K562 (cell line): Measurements from ENCODE around the gene CHRM4. TPM values are rescaled to one million over a fixed set of nuclear protein-coding genes. Genes with fewer than 3 reads are reported as not detected.

Experiments
- ATAC-seq: fragments of 200-7000 bp; cut with Tn5 transposase; 3 replicates; pipeline ENCODE4 v1.9.1; 2020; ENCODE audit warnings: moderate library complexity
- BruUV-seq: library from RNA; stranded (reverse); fragments of 400-500 nt; replicated peaks from 2 replicates; lab custom pipeline; 2021; lab: Mats Ljungman, UMichigan
- CTCF ChIA-PET: fragments of 300-600 bp; formaldehyde crosslinking; extraction: SDS; loops from one replicate; lab custom pipeline; 2021; ENCODE audit warnings: low intra/inter-chr PET ratio; lab: Yijun Ruan, JAX
- POLR2A ChIA-PET: fragments of 300-600, 350-650 bp; sonication (Branson Sonifier 250); formaldehyde crosslinking; extraction: SDS; loops from one replicate; lab custom pipeline; 2021; ENCODE audit warnings: antibody characterized with exemption, inconsistent platforms; lab: Yijun Ruan, JAX
- DNase-seq, 4 experiments: peaks; one replicate each; pipeline versions ENCODE4 v3.0.0 to v3.0.0-alpha.2; 2011 to 2018; ENCODE audit warnings: low spot score in 3 of 4, mixed read lengths in 3 of 4; ENCODE audit errors: extremely low read depth in 1 of 4
- FAIRE-seq: peaks from 2 replicates; lab custom pipeline; 2011; peaks lifted over from hg19 to GRCh38; lab: Jason Lieb, UNC
- H2AFZ ChIP-seq: 2 replicates; pipeline ENCODE4 v1.6.0; 2011; ENCODE audit warnings: low read depth, low read length, control low read depth, inconsistent platforms
- H3K27ac ChIP-seq: fragments of 200-600 bp; 3 replicates; pipeline ENCODE4 v1.8.0; 2011; ENCODE audit warnings: low read depth, mild to moderate bottlenecking, control low read depth, inconsistent platforms, low read length, moderate library complexity, mixed read lengths; ENCODE audit errors: extremely low read depth
- H3K27me3 ChIP-seq, 2 experiments: fragments of 300-600 bp in 1 of 2; 2 replicates in 1 of 2; 3 replicates in 1 of 2; pipeline versions ENCODE4 v1.6.0 to v1.8.0; 2011; ENCODE audit warnings: inconsistent platforms in 2 of 2, low read length in 2 of 2, mild to moderate bottlenecking in 1 of 2, mixed read lengths in 1 of 2, moderate library complexity in 1 of 2; ENCODE audit not compliant: control insufficient read depth in 2 of 2, insufficient read depth in 2 of 2
- H3K36me3 ChIP-seq: fragments of 300-600 bp; 3 replicates; pipeline ENCODE4 v1.8.0; 2011; ENCODE audit warnings: mild to moderate bottlenecking, low read length, inconsistent platforms; ENCODE audit not compliant: control insufficient read depth, insufficient read depth
- H3K4me1 ChIP-seq, 2 experiments: fragments of 200-600 bp in 1 of 2; replicated peaks in 1 of 2; 2 replicates in 1 of 2; 3 replicates in 1 of 2; pipeline versions ENCODE4 v1.5.1 to v1.8.0; 2011; ENCODE audit warnings: inconsistent platforms in 2 of 2, low read length in 2 of 2, mild to moderate bottlenecking in 1 of 2, mixed read lengths in 1 of 2, moderate library complexity in 1 of 2; ENCODE audit not compliant: control insufficient read depth in 2 of 2, insufficient read depth in 2 of 2
- H3K4me2 ChIP-seq: 2 replicates; pipeline ENCODE4 v1.6.1; 2011; ENCODE audit warnings: low read length, control low read depth, inconsistent platforms, mixed read lengths; ENCODE audit not compliant: insufficient read depth
- H3K4me3 ChIP-seq: fragments of 200-600 bp; sonication (generic), shearing (Covaris generic); 2 replicates; pipeline ENCODE4 v1.5.1; 2016; ENCODE audit warnings: control low read depth, inconsistent platforms
- H3K79me2 ChIP-seq: fragments of 200-600 bp; 3 replicates; pipeline ENCODE4 v1.8.0; 2011; ENCODE audit warnings: low read length, inconsistent platforms; ENCODE audit not compliant: control insufficient read depth, insufficient read depth
- H3K9ac ChIP-seq, 2 experiments: 2 replicates each; pipeline versions ENCODE4 v1.6.0 to v1.6.1; 2011; ENCODE audit warnings: low read depth in 2 of 2, low read length in 2 of 2, control low read depth in 1 of 2, inconsistent platforms in 1 of 2, mild to moderate bottlenecking in 1 of 2, mixed read lengths in 1 of 2; ENCODE audit not compliant: insufficient read depth in 1 of 2
- H3K9me1 ChIP-seq: one replicate; pipeline ENCODE4 v1.6.0; 2011; ENCODE audit warnings: inconsistent platforms, mild to moderate bottlenecking, low read length, moderate library complexity; ENCODE audit not compliant: control insufficient read depth, insufficient read depth
- H3K9me3 ChIP-seq: replicated peaks from 2 replicates; pipeline ENCODE4 v1.5.1; 2011; ENCODE audit warnings: low read depth, low read length, inconsistent platforms; ENCODE audit not compliant: control insufficient read depth, insufficient read depth
- H4K20me1 ChIP-seq: replicated peaks from 2 replicates; pipeline ENCODE4 v1.6.1; 2011; ENCODE audit warnings: low read length, inconsistent platforms, mixed read lengths; ENCODE audit not compliant: control insufficient read depth, insufficient read depth
- CBX8 ChIP-seq: fragments of 200-600 bp; sonication (generic); IDR thresholded peaks from 2 replicates; pipeline ENCODE4 v1.6.1; 2012; ENCODE audit warnings: borderline replicate concordance, mixed run types, low read depth, mild to moderate bottlenecking, moderate library complexity, mixed read lengths, low read length, control low read depth, inconsistent platforms; ENCODE audit not compliant: poor library complexity, severe bottlenecking; ENCODE audit errors: extremely low read depth
- CHD4 ChIP-seq: fragments of 200-600 bp; sonication (generic); IDR thresholded peaks from 3 replicates; pipeline ENCODE4 v1.6.1; 2012; ENCODE audit warnings: low read depth, mild to moderate bottlenecking, mixed read lengths, low read length, inconsistent platforms; ENCODE audit not compliant: insufficient read depth, insufficient replicate concordance, poor library complexity, severe bottlenecking
- GATA2 ChIP-seq: sonication (generic); formaldehyde crosslinking; IDR thresholded peaks from 2 replicates; pipeline ENCODE4 v1.4.0; 2020; ENCODE audit warnings: mild to moderate bottlenecking, missing genetic modification reagents
- L3MBTL2 ChIP-seq: fragments of 450-650 bp; IDR thresholded peaks from 2 replicates; pipeline ENCODE4 v1.6.1; 2016; ENCODE audit warnings: mild to moderate bottlenecking, moderate library complexity
- MAX ChIP-seq: sonication (generic); formaldehyde crosslinking; IDR thresholded peaks from 2 replicates; pipeline ENCODE4 v1.9.0; 2022; ENCODE audit warnings: mild to moderate bottlenecking, missing genetic modification reagents
- NFATC3 ChIP-seq: fragments of 450-650 bp; IDR thresholded peaks from 2 replicates; pipeline ENCODE4 v1.6.1; 2017; ENCODE audit warnings: mild to moderate bottlenecking
- SIRT6 ChIP-seq: IDR thresholded peaks from one replicate; pipeline ENCODE4 v1.6.1; 2012; ENCODE audit warnings: low read depth, mild to moderate bottlenecking, control low read depth, inconsistent platforms, low read length, moderate library complexity
- SMARCA4 ChIP-seq: fragments of 450-650 bp; IDR thresholded peaks from 2 replicates; pipeline ENCODE4 v1.6.1; 2016
- TAL1 ChIP-seq: fragments of 450-650 bp; IDR thresholded peaks from 2 replicates; pipeline ENCODE4 v1.6.1; 2016; ENCODE audit warnings: mild to moderate bottlenecking
- ZEB2 ChIP-seq: fragments of 450-650 bp; IDR thresholded peaks from 2 replicates; pipeline ENCODE4 v1.6.1; 2016
- ZFP36 ChIP-seq: fragments of 150-350 bp; IDR thresholded peaks from 2 replicates; pipeline ENCODE4 v1.6.1; 2018; ENCODE audit warnings: low read length, low read depth; ENCODE audit not compliant: partially characterized antibody
- ZFP91 ChIP-seq: sonication (generic); formaldehyde crosslinking; IDR thresholded peaks from 2 replicates; pipeline ENCODE4 v1.8.0; 2022; ENCODE audit warnings: mild to moderate bottlenecking, missing genetic modification reagents
- ZNF24 ChIP-seq: fragments of 450-650 bp; IDR thresholded peaks from 2 replicates; pipeline ENCODE4 v1.6.1; 2016
- ZNF277 ChIP-seq: fragments of 250-450 bp; sonication (Bioruptor Pico); IDR thresholded peaks from 2 replicates; pipeline ENCODE4 v1.8.0; 2022; ENCODE audit warnings: inconsistent platforms, mild to moderate bottlenecking, moderate library complexity, borderline replicate concordance
- ZNF699 ChIP-seq: fragments of 250-450 bp; sonication (Bioruptor Pico); IDR thresholded peaks from 2 replicates; pipeline ENCODE4 v1.8.0; 2021; ENCODE audit warnings: mild to moderate bottlenecking, moderate library complexity; ENCODE audit not compliant: insufficient replicate concordance
- ZSCAN29 ChIP-seq: fragments of 450-650 bp; IDR thresholded peaks from 2 replicates; pipeline ENCODE4 v1.6.1; 2017
- WGBS: fragments of 100-300 bp; shearing (Covaris generic); methylation state at CpG from one replicate; pipeline ENCODE4 v1.1.6; 2016; ENCODE audit warnings: low coverage, mixed read lengths; ENCODE audit not compliant: insufficient coverage; ENCODE audit errors: missing lambda C conversion rate; 5-methylcytosine and 5-hydroxymethylcytosine counted together
- in situ Hi-C: fragments of 300-500 bp; cut with MboI; formaldehyde crosslinking; loops from 4 replicates; pipeline ENCODE4 v1.15.0; 2018; ENCODE audit warnings: inconsistent platforms, mixed read lengths
- intact Hi-C: fragments of 100-400 bp; cut with micrococcal nuclease; formaldehyde crosslinking; loops from 2 replicates; pipeline ENCODE4 v1.14.2; 2022
- polyA plus RNA-seq, 8 experiments: library from polyadenylated mRNA; depleted of rRNA in 4 of 8; stranded (reverse) in 5 of 8; unstranded in 3 of 8; fragments of >200 nt; fragmentation: Nextera tagmentation in 2 of 8; fragmentation: Illumina TruSeq in 1 of 8; extraction: Ambion mirVana in 2 of 8; extraction: Trizol in 1 of 8; gene quantifications; 2 replicates each; pipeline versions ENCODE4 v1.2.1 to v1.2.3, GENCODE V29; 2011 to 2014; ENCODE audit warnings: inconsistent platforms in 1 of 8, missing spikeins in 1 of 8
- total RNA-seq, 7 experiments: library from RNA; depleted of rRNA in 6 of 7; stranded (reverse); fragments of >200 nt in 6 of 7; fragmentation: Illumina TruSeq in 2 of 7; extraction: Trizol in 2 of 7; gene quantifications; 2 replicates each; pipeline versions ENCODE4 v1.2.1 to v1.2.3, GENCODE V29; 2011 to 2021; ENCODE audit warnings: low replicate concordance in 1 of 7
- TF ChIP-seq, protein P1 (sequence below): sonication (generic); formaldehyde crosslinking; IDR thresholded peaks from 2 replicates; pipeline ENCODE4 v1.8.1; 2022; ENCODE audit warnings: missing genetic modification reagents

CHRM4 gene
- total and polyA plus RNA-seq, 9 of the 15 experiments (the other 6 are each of a cell fraction or from before 2014, with no cell fraction given) = 0.22 to 1.3 (median 0.40) TPM; not detected in 2

- ChIA-PET POLR2A (interaction anchor here (0.6 to 1.1 kb wide), 2 partner anchors 17 to 88 kb away, joined by 3 read pairs; no protein-coding TSS in a partner anchor), CTCF (no interaction called here)
- H3K9me1 ChIP-seq = no peaks in the 10 kb centered on the region
- ATAC-seq (peak; percentile 69), FAIRE-seq (peak; percentile 89), DNase-seq (peak; percentile 37 to 80 (median 70))
- H3K36me3 ChIP-seq = no peaks in the 10 kb centered on the region
- 1% methylated on average over 12 of the region's 12 CpGs for WGBS
- H3K27ac ChIP-seq = no peak overlapping the region
- no peak overlapping the region for H3K4me3 ChIP-seq
- intact Hi-C loops = no loop called here
- H3K9me3 ChIP-seq = no peaks in the 10 kb centered on the region
- H3K79me2 ChIP-seq = no peaks in the 10 kb centered on the region
- no peak overlapping the region for H3K4me2 ChIP-seq
- H3K27me3 ChIP-seq = peaks cover 18 to 54% of the 10 kb centered on the region in 2 experiments; a peak in 4 of 5 replicates
- 0 out of 2 replicates have a peak, but pooled peaks cover 3% of the 10 kb centered on the region for H4K20me1 ChIP-seq
- H2AFZ ChIP-seq = no peak overlapping the region
- H3K9ac ChIP-seq = peak overlapping the region in 1 of 2 experiments; percentile 42; a peak in 1 of 4 replicates
- BruUV-seq = no TSS peak
- in situ Hi-C loops = no loop called here
- peaks cover 16 to 39% of the 10 kb centered on the region in 2 experiments for H3K4me1 ChIP-seq
- TF ChIP-seq, protein P1, sequence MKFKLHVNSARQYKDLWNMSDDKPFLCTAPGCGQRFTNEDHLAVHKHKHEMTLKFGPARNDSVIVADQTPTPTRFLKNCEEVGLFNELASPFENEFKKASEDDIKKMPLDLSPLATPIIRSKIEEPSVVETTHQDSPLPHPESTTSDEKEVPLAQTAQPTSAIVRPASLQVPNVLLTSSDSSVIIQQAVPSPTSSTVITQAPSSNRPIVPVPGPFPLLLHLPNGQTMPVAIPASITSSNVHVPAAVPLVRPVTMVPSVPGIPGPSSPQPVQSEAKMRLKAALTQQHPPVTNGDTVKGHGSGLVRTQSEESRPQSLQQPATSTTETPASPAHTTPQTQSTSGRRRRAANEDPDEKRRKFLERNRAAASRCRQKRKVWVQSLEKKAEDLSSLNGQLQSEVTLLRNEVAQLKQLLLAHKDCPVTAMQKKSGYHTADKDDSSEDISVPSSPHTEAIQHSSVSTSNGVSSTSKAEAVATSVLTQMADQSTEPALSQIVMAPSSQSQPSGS = no peak
- TF ChIP-seq GATA2 (CRISPR knock-in tag) (peak; percentile 63), NFATC3 (no peak), ZSCAN29 (no peak), SMARCA4 (peak; percentile 77; the same call in 1 of the 2 replicates), MAX (peak; percentile 36; the same call in 1 of the 2 replicates), TAL1 (peak; percentile 53), SIRT6 (no peak), L3MBTL2 (0 out of 2 replicates have a peak, but pooled peaks have one; percentile 51), ZEB2 (peak; percentile 37; the same call in 1 of the 2 replicates), ZFP36 (peak; percentile 26), ZNF24 (no peak), CHD4 (no peak), ZNF277 (CRISPR knock-in tag) (no peak), ZNF699 (no peak), CBX8 (no peak), ZFP91 (CRISPR knock-in tag) (peak; percentile 54; the same call in 1 of the 2 replicates)
Measured at GRCh38 chr11:46336563-46337180, 54.9 kb downstream of the CHRM4 start.
